COLO829 (cell line): ENCODE data around the gene MED17.

Source experiments
- DNase-seq: peaks from one replicate; pipeline ENCODE4 v3.0.0; 2012; ENCODE audit warnings: low spot score

MED17 gene

DNA sequence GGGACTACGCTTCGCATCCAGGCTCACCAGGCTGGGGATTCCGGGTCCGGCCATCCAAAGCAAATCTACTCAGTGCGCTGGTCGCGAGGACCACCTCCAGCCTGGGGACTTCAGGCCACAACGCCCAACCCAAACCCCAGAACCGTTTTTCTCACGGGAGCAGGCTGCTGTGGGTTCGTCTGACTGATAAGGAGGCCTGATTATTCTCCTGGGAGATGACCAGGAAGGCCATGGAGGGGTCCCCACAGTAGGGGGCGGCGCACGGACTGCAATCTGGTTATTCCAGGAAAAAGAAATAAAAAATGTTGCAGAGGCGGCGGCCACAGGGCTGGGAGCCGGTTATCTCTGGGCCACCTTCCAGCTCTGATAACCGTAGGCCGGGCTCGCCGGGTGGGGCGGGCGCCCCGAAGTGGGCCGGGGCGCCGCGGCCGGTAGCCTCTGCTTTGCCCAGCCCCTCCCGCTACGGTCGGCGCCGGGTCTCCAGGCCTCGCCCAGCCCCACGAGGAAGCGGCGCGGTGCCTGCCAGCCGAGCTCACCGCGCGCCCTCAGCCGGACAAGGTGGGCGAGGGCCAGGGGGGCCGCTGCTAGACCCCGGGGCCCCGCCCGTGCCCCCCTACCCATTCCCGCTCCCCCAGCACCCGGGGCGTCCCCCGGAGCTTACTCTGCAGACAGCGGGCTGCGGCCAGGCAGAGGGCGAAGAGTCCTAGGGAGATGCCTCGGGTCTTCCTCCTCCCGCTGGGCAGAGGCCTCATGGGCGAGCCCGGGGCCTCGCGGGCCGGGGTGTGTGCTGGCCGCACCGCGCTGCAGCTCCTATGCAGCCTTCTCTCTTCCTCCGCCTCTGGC, 65.9 kb downstream of the MED17 start:
- no peak for DNase-seq

DNA sequence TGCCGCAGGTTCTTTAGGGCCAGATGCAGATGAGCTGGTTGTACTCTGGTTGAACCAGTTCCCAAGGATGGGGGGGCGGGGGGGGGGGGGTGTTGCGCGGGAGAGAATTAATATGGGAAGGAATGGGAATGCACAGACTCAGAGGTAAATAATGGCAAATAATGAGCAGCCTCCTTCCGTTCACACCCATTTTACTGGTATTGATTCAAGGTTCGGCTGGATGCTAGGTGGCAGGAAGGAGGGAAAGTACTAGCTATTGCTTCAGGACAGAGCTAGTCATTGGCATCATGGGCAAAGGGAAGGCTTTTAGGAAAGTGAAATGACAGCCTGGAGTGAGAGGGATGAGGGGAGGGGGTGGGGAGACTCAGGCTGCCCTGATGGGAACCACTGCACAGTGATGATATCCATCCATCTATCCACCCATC, 66.5 kb downstream of the MED17 start, which contains the start of gene VSTM5:
Gene VSTM5, minus strand, starts transcription at position 25 of the 425 bp plus-strand sequence. CDS start 116 bp downstream, outside the sequence.
- no peak for DNase-seq

DNA sequence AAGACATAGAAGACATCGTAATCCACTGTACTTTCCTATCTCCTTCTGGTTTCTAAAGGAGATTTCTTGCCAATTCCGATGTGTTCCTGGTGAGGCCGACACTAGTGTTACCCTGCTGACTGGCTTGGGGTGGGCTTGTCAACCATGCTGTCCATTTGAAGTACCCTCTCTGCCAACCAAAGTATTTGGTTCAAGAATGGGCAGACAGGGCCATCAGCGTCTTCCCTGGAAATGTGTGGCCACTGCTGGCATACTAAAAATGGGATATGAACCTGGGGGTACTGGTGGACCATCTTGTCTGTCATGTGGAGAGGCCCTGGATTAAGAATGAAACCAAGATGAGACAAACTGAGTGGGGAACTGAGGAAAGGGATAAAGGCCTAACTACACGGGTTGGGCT, 68.2 kb downstream of the MED17 start:
- DNase-seq = no peak

DNA sequence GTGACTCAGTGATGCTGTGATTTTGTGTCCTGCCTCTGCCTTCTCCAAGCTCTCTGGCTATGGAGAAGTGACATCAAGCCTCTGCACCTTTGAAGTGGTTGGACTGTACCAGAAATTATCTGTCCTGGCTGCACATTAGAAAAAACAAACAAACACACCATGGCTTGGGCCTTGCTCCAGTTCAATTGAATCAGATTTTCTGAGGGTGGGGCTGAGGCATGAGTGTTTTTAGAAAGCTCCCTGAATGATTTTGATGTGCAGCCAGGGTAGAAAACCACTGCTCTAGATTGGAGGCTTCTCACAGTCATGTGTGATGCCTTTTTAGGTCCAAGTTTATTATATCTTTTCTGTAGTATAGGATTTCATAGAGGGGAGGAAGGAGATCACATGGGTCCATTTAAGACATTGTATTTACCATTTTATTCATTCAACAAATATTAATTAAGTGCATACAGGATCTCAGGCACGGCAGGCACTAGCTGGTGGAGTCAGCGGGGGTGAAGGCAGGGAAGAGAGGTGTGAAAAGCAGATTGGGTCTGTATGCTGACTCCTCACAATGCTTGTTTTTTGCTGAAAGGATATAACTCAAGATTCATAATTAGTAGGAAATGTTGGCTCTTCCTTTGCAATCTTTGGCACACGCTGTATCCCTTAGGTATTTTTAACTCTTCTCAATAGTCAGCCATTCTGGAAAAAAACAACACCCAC, 73.5 kb downstream of the MED17 start:
- DNase-seq = no peak

DNA sequence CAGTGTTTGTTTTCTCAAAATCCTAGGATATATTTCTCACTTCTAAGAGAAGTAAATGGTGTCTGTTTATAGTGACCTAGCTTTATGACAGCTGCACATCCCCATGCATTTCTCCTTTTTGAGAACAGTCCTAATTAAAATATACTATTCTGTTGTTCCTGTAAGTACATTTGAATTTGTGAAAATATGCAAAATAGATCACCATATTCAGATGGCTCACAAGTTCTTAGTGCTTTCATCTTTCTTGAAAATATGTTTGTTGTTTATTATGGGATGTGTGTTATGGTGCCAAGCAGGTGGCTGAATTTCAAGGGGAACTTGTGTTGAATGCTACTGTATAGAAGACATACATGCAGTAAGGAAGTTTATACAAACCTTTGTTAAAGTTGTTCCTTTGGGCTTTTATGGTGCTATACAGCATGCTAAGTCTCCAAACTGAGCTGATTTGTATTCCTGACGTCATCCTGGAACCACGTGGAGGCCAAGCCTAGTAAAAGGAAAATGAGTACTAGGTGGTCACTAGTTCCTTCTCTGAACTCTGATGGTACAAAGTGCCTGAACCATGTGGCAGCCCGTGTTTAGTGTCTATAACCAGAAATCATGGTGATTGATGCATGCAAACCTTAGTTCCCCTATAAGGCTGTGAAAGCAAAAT, 74.2 kb downstream of the MED17 start:
- no peak for DNase-seq

DNA sequence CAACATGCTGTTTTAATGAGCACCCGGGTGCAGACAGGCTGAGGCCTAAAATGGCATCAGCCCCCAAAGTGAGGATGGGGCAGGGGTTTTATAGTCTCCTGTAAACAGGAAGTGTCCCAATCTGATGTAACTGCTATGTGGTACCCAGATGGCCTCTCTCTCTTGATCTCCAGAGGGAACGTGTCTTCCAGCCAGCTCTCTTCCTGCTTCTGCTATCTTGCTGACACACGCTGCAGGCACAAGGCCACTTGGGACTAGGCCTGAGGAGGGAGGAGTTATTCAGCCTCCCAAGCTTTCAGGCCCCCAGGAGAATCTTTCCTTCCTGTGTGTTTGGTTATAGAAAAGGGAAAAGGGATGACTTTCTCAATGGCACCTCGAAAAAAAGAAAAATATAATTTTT, 77.7 kb downstream of the MED17 start:
- DNase-seq = no peak
